Measurements from ENCODE around the gene EREG. TPM values are rescaled to one million over a fixed set of nuclear protein-coding genes. Genes with fewer than 3 reads are reported as not detected.

EREG gene
- total RNA-seq, 4 donors from 2014 or later = 0.07 TPM; not detected in 3

GRCh38 chr4:74400395-74400794 is 35.5 kb downstream of the EREG start:
- intact Hi-C loops (cut with DNase I; ENCODE audit: low total_unique reads) = no loop called here
- H3K36me3 ChIP-seq = no peaks in the 10 kb centered on the region
- no peak for TF ChIP-seq POLR2A (IDR thresholded peaks at IDR 0.05)
- TF ChIP-seq CTCF (IDR thresholded peaks at IDR 0.05) = no peak
- no peak overlapping the region for H3K4me3 ChIP-seq
- no peaks in the 10 kb centered on the region for H3K27me3 ChIP-seq
- no peaks in the 10 kb centered on the region for H3K9me3 ChIP-seq
- no peaks in the 10 kb centered on the region for H3K4me1 ChIP-seq
- H3K27ac ChIP-seq = no peak overlapping the region
- DNase-seq = no peak

GRCh38 chr4:74402692-74403456 is 37.9 kb downstream of the EREG start:
- DNase-seq = no peak
- Histone ChIP-seq H3K4me3 (no peak overlapping the region), H3K9me3 (no peaks in the 10 kb centered on the region), H3K4me1 (no peaks in the 10 kb centered on the region), H3K36me3 (no peaks in the 10 kb centered on the region), H3K27me3 (no peaks in the 10 kb centered on the region), H3K27ac (no peak overlapping the region)
- TF ChIP-seq POLR2A (IDR thresholded peaks at IDR 0.05) (no peak), CTCF (IDR thresholded peaks at IDR 0.05) (no peak)
- intact Hi-C loops (cut with DNase I; ENCODE audit: low total_unique reads) = no loop called here

DNA sequence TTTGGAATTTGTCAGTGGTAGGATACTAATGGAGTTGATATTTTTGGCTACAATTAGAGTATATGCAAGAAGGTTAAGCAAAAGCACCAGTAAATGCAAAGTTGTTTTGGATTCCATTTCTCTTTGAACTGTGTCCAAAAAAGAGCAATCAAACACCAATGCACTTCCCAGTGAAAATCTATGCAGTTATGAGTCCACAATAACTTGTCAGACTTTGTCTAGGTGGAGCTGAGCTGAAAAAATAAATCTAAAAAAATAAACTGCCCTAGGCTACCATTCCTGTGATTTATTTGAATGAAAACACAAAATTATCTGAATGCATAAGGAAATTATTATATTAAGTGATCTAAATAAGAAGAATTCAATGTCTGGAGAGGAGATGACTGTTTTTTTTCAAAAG is 42.9 kb downstream of the EREG start:
- Histone ChIP-seq H3K4me1 (no peaks in the 10 kb centered on the region), H3K9me3 (no peaks in the 10 kb centered on the region), H3K36me3 (no peaks in the 10 kb centered on the region), H3K27ac (no peak overlapping the region), H3K27me3 (no peaks in the 10 kb centered on the region), H3K4me3 (no peak overlapping the region)
- DNase-seq = no peak
- TF ChIP-seq CTCF (IDR thresholded peaks at IDR 0.05) (no peak), POLR2A (IDR thresholded peaks at IDR 0.05) (no peak)
- intact Hi-C loops (cut with DNase I; ENCODE audit: low total_unique reads) = no loop called here

DNA sequence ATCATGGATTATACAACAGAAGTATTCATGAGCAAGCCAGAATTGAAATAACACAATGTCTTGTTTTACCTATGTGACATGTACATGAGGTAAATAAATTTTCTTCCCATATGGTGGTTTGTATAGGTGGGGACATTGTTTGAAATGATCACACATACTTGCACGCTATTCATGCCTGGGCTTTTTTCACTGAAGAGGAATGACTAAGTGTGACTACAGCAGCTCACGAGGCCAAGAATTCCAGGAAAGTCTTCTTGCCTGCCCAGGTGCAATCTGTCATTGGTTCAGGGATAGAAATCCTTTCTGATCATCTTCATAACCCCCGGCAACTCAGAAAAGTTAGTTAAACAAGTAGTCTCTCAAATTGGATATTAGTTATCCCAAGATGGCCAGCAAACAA is 43.7 kb downstream of the EREG start:
- TF ChIP-seq CTCF (IDR thresholded peaks at IDR 0.05) (no peak), POLR2A (IDR thresholded peaks at IDR 0.05) (no peak)
- Histone ChIP-seq H3K27me3 (no peaks in the 10 kb centered on the region), H3K9me3 (no peaks in the 10 kb centered on the region), H3K36me3 (no peaks in the 10 kb centered on the region), H3K27ac (no peak overlapping the region), H3K4me1 (no peaks in the 10 kb centered on the region), H3K4me3 (no peak overlapping the region)
- intact Hi-C loops (cut with DNase I; ENCODE audit: low total_unique reads) = no loop called here
- no peak for DNase-seq

- Histone ChIP-seq H3K9me3 (no peaks in the 10 kb centered on the region), H3K4me3 (no peak overlapping the region), H3K4me1 (no peaks in the 10 kb centered on the region), H3K27ac (no peak overlapping the region), H3K27me3 (no peaks in the 10 kb centered on the region), H3K36me3 (no peaks in the 10 kb centered on the region)
- TF ChIP-seq POLR2A (IDR thresholded peaks at IDR 0.05) = no peak
- TF ChIP-seq CTCF (IDR thresholded peaks at IDR 0.05) = no peak
- DNase-seq = no peak
- intact Hi-C loops (cut with DNase I; ENCODE audit: low total_unique reads) = no loop called here
Observed at GRCh38 chr4:74410272-74410671, 45.3 kb downstream of the EREG start.

Data from uterus (tissue), 4 donors.